PC-9 (cell line): ENCODE data around the gene CTNND1.

ENCODE experiments used
- EZH2 ChIP-seq: fragments of 200-600 bp; sonication (generic); IDR thresholded peaks from 2 replicates; pipeline ENCODE4 v1.8.0; 2017; ENCODE audit warnings: antibody characterized with exemption, low read depth
- TF ChIP-seq, protein P1 (sequence below): fragments of 200-600 bp; sonication (generic); conservative IDR thresholded peaks from 2 replicates; pipeline ENCODE4 v1.6.1; 2017; ENCODE audit warnings: mixed run types, antibody characterized with exemption, mild to moderate bottlenecking, moderate library complexity

DNA sequence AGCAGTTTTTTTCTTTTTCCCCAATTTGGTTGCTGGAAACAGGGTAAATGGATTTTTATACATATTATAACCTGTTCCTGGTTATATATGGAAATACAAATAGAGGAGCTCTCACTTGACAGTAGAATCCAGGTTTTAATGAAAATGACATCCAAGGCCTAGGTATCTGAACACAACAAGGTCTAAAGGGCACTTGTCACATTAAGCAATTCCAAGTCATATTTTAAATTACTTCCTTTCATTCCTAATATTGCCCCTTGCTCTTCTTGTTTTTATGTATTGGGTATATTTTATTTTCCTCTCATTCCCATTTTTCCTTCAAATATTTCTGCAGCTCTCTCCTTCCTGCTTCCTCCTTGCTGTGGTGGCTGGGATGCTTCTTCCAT lies 27.1 kb downstream of the CTNND1 start:
- TF ChIP-seq, protein P1, sequence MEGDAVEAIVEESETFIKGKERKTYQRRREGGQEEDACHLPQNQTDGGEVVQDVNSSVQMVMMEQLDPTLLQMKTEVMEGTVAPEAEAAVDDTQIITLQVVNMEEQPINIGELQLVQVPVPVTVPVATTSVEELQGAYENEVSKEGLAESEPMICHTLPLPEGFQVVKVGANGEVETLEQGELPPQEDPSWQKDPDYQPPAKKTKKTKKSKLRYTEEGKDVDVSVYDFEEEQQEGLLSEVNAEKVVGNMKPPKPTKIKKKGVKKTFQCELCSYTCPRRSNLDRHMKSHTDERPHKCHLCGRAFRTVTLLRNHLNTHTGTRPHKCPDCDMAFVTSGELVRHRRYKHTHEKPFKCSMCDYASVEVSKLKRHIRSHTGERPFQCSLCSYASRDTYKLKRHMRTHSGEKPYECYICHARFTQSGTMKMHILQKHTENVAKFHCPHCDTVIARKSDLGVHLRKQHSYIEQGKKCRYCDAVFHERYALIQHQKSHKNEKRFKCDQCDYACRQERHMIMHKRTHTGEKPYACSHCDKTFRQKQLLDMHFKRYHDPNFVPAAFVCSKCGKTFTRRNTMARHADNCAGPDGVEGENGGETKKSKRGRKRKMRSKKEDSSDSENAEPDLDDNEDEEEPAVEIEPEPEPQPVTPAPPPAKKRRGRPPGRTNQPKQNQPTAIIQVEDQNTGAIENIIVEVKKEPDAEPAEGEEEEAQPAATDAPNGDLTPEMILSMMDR, result no peak
- TF ChIP-seq EZH2, result no peak
